Thyroid gland (tissue), 4 donors: ENCODE data around the gene ATG3. TPM values are rescaled to one million over a fixed set of nuclear protein-coding genes. Genes with fewer than 3 reads are reported as not detected.

Experiments
- DNase-seq, 2 donors: peaks; one replicate each; pipeline ENCODE4 v3.0.0-alpha.2; 2019
- H3K27ac ChIP-seq, 3 donors: fragments of 200-600 bp; sonication (generic); 1 replicate in 2 of 3; 2 replicates in 1 of 3; pipeline ENCODE4 v1.5.1; 2016 to 2019; ENCODE audit warnings: mild to moderate bottlenecking in 1 of 3, moderate library complexity in 1 of 3
- H3K27me3 ChIP-seq: fragments of 200-600 bp; sonication (generic); one replicate; pipeline ENCODE4 v1.5.1; 2019
- H3K36me3 ChIP-seq, 2 donors: fragments of 200-600 bp; sonication (generic); one replicate each; pipeline ENCODE4 v1.5.1; 2016 to 2019
- H3K4me1 ChIP-seq, 2 donors: fragments of 200-600 bp; sonication (generic); one replicate each; pipeline ENCODE4 v1.5.1; 2017 to 2019
- H3K4me3 ChIP-seq, 3 donors: fragments of 200-600 bp; sonication (generic); replicated peaks in 1 of 3; 1 replicate in 2 of 3; 2 replicates in 1 of 3; pipeline ENCODE4 v1.5.1; 2016; ENCODE audit warnings: mild to moderate bottlenecking in 1 of 3
- H3K9me3 ChIP-seq: fragments of 200-600 bp; sonication (generic); one replicate; pipeline ENCODE4 v1.5.1; 2017
- CTCF ChIP-seq, 6 experiments: fragments of 200-600 bp in 3 of 6; fragments of 450-650 bp in 3 of 6; sonication (generic) in 3 of 6; IDR thresholded peaks; one replicate each; pipeline ENCODE4 v1.5.1; 2016 to 2019; ENCODE audit warnings: antibody characterized with exemption in 6 of 6, mild to moderate bottlenecking in 2 of 6, inconsistent platforms in 1 of 6, moderate library complexity in 1 of 6
- POLR2A ChIP-seq, 2 donors: fragments of 450-650 bp; IDR thresholded peaks; one replicate each; pipeline ENCODE4 v1.6.1; 2017; ENCODE audit warnings: antibody characterized with exemption in 2 of 2, mild to moderate bottlenecking in 2 of 2, moderate library complexity in 1 of 2
- WGBS, 2 donors: methylation state at CpG; one replicate each; pipeline ENCODE4 v1.1.5; 2017; 5-methylcytosine and 5-hydroxymethylcytosine counted together
- intact Hi-C: fragments of 100-400 bp; cut with DNase I; formaldehyde crosslinking; loops from one replicate; pipeline ENCODE4 v1.15.1; 2023
- total RNA-seq, 4 donors: library from RNA; depleted of rRNA; stranded (reverse); fragments of >200 nt; gene quantifications; one replicate each; pipeline ENCODE4 v1.2.3, GENCODE V29; 2016

Gene ATG3
- total RNA-seq, 4 donors from 2014 or later = 68.5 to 117 (median 80.9) TPM

- intact Hi-C loops = no loop called here
- TF ChIP-seq CTCF (IDR thresholded peaks at IDR 0.05) (no peak), POLR2A (IDR thresholded peaks at IDR 0.05) (no peak)
- WGBS, 2 donors = 26% methylated on average over 2 of the region's 2 CpGs
- Histone ChIP-seq H3K36me3 (no peaks in the 10 kb centered on the region), H3K9me3 (no peaks in the 10 kb centered on the region), H3K4me1 (peaks cover 24 to 32% of the 10 kb centered on the region in 2 donors), H3K27me3 (no peaks in the 10 kb centered on the region), H3K4me3 (peak overlapping the region in 2 of 3 donors; percentile 45 to 71), H3K27ac (no peak overlapping the region)
- DNase-seq = no peak
Observed at GRCh38 chr3:112560307-112560706, 1.5 kb downstream of the ATG3 start.

- Histone ChIP-seq H3K9me3 (no peaks in the 10 kb centered on the region), H3K36me3 (no peaks in the 10 kb centered on the region), H3K4me3 (no peak overlapping the region), H3K27me3 (no peaks in the 10 kb centered on the region), H3K4me1 (peaks cover 16 to 20% of the 10 kb centered on the region in 2 donors), H3K27ac (no peak overlapping the region)
- 86 to 88% methylated on average over 1 of the region's 1 CpG for WGBS, 2 donors
- no peak for DNase-seq
- intact Hi-C loops = no loop called here
- TF ChIP-seq CTCF (IDR thresholded peaks at IDR 0.05) = no peak
- no peak for TF ChIP-seq POLR2A (IDR thresholded peaks at IDR 0.05)
Observed at GRCh38 chr3:112557976-112558375, 3.8 kb downstream of the ATG3 start.

GRCh38 chr3:112555535-112556170, 6.1 kb downstream of the ATG3 start:
- Histone ChIP-seq H3K4me3 (no peak overlapping the region), H3K36me3 (no peaks in the 10 kb centered on the region), H3K27ac (no peak overlapping the region), H3K27me3 (no peaks in the 10 kb centered on the region), H3K4me1 (peaks cover 21 to 24% of the 10 kb centered on the region in 2 donors), H3K9me3 (no peaks in the 10 kb centered on the region)
- WGBS, 2 donors = 96 to 97% methylated on average over 1 of the region's 1 CpG
- TF ChIP-seq CTCF (IDR thresholded peaks at IDR 0.05) = no peak
- no peak for TF ChIP-seq POLR2A (IDR thresholded peaks at IDR 0.05)
- no peak for DNase-seq
- intact Hi-C loops = no loop called here

GRCh38 chr3:112550859-112551258, 10.9 kb downstream of the ATG3 start:
- DNase-seq = no peak
- Histone ChIP-seq H3K27ac (no peak overlapping the region), H3K4me3 (no peak overlapping the region), H3K9me3 (no peaks in the 10 kb centered on the region), H3K4me1 (peaks cover 4 to 11% of the 10 kb centered on the region in 2 donors), H3K27me3 (no peaks in the 10 kb centered on the region), H3K36me3 (peaks cover 13 to 18% of the 10 kb centered on the region in 2 donors)
- intact Hi-C loops = no loop called here
- WGBS, 2 donors = 29 to 32% methylated on average over 1 of the region's 1 CpG
- peak in 1 of 6 experiments; percentile 11 for TF ChIP-seq CTCF (IDR thresholded peaks at IDR 0.05)
- TF ChIP-seq POLR2A (IDR thresholded peaks at IDR 0.05) = no peak

- DNase-seq = no peak
- Histone ChIP-seq H3K4me3 (no peak overlapping the region), H3K9me3 (no peaks in the 10 kb centered on the region), H3K27me3 (no peaks in the 10 kb centered on the region), H3K4me1 (peaks cover 3 to 6% of the 10 kb centered on the region in 2 donors), H3K27ac (no peak overlapping the region), H3K36me3 (peaks cover 17 to 18% of the 10 kb centered on the region in 2 donors)
- TF ChIP-seq CTCF (IDR thresholded peaks at IDR 0.05) (no peak), POLR2A (IDR thresholded peaks at IDR 0.05) (no peak)
- WGBS, 2 donors = 93 to 94% methylated on average over 5 of the region's 5 CpGs
- intact Hi-C loops = no loop called here
Observed at GRCh38 chr3:112546216-112546759, 15.5 kb downstream of the ATG3 start.
